Neural crest cell (in vitro differentiated cells): ENCODE data around the gene SSBP3. TPM values are rescaled to one million over a fixed set of nuclear protein-coding genes. Genes with fewer than 3 reads are reported as not detected.

Experiments used
- DNase-seq: peaks from one replicate; pipeline ENCODE4 v3.0.0; 2021; ENCODE audit warnings: low read depth, mixed read lengths, low spot score
- H3K27ac Mint-ChIP-seq: one replicate; pipeline ENCODE4 v1.8.0; 2021; ENCODE audit warnings: mild to moderate bottlenecking, mixed read lengths; ENCODE audit not compliant: unreplicated experiment
- H3K27me3 Mint-ChIP-seq: 2 replicates; pipeline ENCODE4 v1.8.0; 2021; ENCODE audit warnings: low read depth, mild to moderate bottlenecking, mixed read lengths
- H3K36me3 Mint-ChIP-seq: 2 replicates; pipeline ENCODE4 v1.8.0; 2021; ENCODE audit warnings: low read depth, mild to moderate bottlenecking, mixed read lengths
- H3K4me1 Mint-ChIP-seq: 2 replicates; pipeline ENCODE4 v1.8.0; 2021; ENCODE audit warnings: mixed read lengths
- H3K4me3 Mint-ChIP-seq: one replicate; pipeline ENCODE4 v1.8.0; 2021; ENCODE audit warnings: mild to moderate bottlenecking, mixed read lengths
- H3K9me3 Mint-ChIP-seq: 2 replicates; pipeline ENCODE4 v1.8.0; 2021; ENCODE audit warnings: mixed read lengths
- total RNA-seq: library from RNA; stranded (reverse); gene quantifications from 2 replicates; pipeline ENCODE4 v1.2.1, GENCODE V29; 2021
- TF ChIP-seq, protein P1 (sequence below): fragments of 200-600 bp; sonication (generic); conservative IDR thresholded peaks from 2 replicates; pipeline ENCODE4 v1.5.0; 2021; ENCODE audit warnings: antibody characterized with exemption, mild to moderate bottlenecking

The SSBP3 gene
- total RNA-seq, 1 donor from 2014 or later, result 94.3 TPM

GRCh38 chr1:54291276-54292001 is 114.8 kb downstream of the SSBP3 start:
- no peak overlapping the region for H3K27ac Mint-ChIP-seq
- peaks cover 74% of the 10 kb centered on the region for H3K4me1 Mint-ChIP-seq
- no peaks in the 10 kb centered on the region for H3K36me3 Mint-ChIP-seq
- H3K4me3 Mint-ChIP-seq, result no peak overlapping the region
- TF ChIP-seq, protein P1, sequence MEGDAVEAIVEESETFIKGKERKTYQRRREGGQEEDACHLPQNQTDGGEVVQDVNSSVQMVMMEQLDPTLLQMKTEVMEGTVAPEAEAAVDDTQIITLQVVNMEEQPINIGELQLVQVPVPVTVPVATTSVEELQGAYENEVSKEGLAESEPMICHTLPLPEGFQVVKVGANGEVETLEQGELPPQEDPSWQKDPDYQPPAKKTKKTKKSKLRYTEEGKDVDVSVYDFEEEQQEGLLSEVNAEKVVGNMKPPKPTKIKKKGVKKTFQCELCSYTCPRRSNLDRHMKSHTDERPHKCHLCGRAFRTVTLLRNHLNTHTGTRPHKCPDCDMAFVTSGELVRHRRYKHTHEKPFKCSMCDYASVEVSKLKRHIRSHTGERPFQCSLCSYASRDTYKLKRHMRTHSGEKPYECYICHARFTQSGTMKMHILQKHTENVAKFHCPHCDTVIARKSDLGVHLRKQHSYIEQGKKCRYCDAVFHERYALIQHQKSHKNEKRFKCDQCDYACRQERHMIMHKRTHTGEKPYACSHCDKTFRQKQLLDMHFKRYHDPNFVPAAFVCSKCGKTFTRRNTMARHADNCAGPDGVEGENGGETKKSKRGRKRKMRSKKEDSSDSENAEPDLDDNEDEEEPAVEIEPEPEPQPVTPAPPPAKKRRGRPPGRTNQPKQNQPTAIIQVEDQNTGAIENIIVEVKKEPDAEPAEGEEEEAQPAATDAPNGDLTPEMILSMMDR, result no peak
- H3K27me3 Mint-ChIP-seq, result no peaks in the 10 kb centered on the region
- no peak for DNase-seq
- H3K9me3 Mint-ChIP-seq, result no peaks in the 10 kb centered on the region

DNA sequence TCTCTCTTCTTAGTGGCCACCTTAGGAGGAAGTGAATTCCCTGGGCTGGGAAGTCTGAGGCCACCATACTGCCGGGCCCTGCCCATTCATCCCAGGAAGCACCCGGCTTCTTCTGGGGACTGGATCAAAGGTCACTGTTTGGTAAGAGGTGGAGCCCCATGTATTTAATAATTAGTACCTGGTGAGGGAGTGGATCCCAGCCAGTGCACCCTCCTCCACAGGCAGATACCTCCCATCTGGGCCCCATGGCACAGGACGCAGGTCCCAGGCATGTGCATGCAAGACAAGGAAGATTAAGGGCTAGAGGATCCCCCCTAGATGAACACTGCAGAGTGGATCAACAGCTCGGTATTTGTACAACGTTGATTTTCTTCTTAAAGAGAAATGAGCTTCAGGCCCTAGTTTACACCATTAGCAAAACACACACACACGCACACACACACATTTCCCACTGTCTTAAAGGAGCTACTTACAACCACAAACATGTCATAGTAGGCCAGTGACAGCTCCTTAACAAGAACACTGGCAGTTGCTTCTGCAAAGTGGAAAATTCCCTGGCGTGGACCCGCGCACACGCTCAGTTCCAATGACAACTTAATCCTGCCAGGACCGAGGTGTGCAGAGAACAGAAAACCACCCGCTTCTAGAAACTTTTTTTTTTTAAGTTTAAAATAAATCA is 115.5 kb downstream of the SSBP3 start:
- Mint-ChIP-seq H3K9me3 (no peaks in the 10 kb centered on the region), H3K4me3 (no peak overlapping the region), H3K36me3 (no peaks in the 10 kb centered on the region), H3K4me1 (peaks cover 74% of the 10 kb centered on the region), H3K27ac (no peak overlapping the region), H3K27me3 (no peaks in the 10 kb centered on the region)
- no peak for DNase-seq
- TF ChIP-seq, protein P1, result no peak

DNA sequence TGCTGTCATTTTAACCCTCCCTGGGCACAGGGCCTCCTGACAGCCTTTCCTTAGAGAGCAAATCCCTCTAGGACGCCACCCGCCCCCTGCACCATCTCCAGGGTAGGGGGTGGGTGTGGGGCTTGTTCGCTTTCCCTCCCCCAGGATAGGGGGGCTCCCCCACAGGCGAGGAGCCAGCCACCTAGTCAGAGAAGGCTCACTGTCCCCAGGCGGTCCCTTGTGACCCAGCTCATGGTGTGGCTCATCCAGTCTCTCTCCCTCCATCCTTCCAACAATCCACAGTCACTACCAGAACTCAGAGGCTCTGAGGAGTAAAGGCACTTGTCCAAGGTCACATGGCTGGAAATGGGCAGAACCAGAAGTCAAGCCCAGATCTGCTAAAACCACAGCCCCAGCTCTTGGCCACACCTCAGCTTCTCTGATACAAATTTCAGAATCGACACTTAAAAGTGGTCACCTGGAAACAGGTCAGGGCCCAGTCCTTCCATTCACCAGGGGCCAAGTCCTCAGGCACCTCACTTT is 116.4 kb downstream of the SSBP3 start:
- peaks cover 74% of the 10 kb centered on the region for H3K4me1 Mint-ChIP-seq
- TF ChIP-seq, protein P1, result no peak
- no peak overlapping the region for H3K4me3 Mint-ChIP-seq
- no peaks in the 10 kb centered on the region for H3K27me3 Mint-ChIP-seq
- H3K36me3 Mint-ChIP-seq, result no peaks in the 10 kb centered on the region
- H3K27ac Mint-ChIP-seq, result peak overlapping the region; percentile 73
- no peak for DNase-seq
- no peaks in the 10 kb centered on the region for H3K9me3 Mint-ChIP-seq

- Mint-ChIP-seq H3K27ac (peak overlapping the region; percentile 48), H3K9me3 (no peaks in the 10 kb centered on the region), H3K36me3 (no peaks in the 10 kb centered on the region), H3K27me3 (no peaks in the 10 kb centered on the region), H3K4me3 (peak overlapping the region; percentile 23), H3K4me1 (peaks cover 66% of the 10 kb centered on the region)
- no peak for DNase-seq
- TF ChIP-seq, protein P1, result no peak
Observed at GRCh38 chr1:54287801-54288211, 118.4 kb downstream of the SSBP3 start.

- Mint-ChIP-seq H3K4me1 (peaks cover 63% of the 10 kb centered on the region), H3K27me3 (no peaks in the 10 kb centered on the region), H3K9me3 (no peaks in the 10 kb centered on the region), H3K36me3 (no peaks in the 10 kb centered on the region), H3K4me3 (peak overlapping the region; percentile 23), H3K27ac (peak overlapping the region; percentile 48)
- TF ChIP-seq, protein P1, result no peak
- no peak for DNase-seq
Observed at GRCh38 chr1:54287176-54287650, 119.0 kb downstream of the SSBP3 start.
